Dedifferentiated amniotic fluid mesenchymal stem cell (primary cell): Measurements from ENCODE around the gene TLE4.
A peak's percentile ranks its signal among the peaks of the same experiment; 100 is the strongest.
"Not testable (repeated sequence)": the region's sequence is repeated elsewhere in the genome, so short reads cannot be mapped to it uniquely, and the experiment has no call there.

Experiments
- DNase-seq: peaks from one replicate; pipeline ENCODE4 v3.0.0-alpha.2; 2016; ENCODE audit errors: extremely low spot score

Gene TLE4

DNA sequence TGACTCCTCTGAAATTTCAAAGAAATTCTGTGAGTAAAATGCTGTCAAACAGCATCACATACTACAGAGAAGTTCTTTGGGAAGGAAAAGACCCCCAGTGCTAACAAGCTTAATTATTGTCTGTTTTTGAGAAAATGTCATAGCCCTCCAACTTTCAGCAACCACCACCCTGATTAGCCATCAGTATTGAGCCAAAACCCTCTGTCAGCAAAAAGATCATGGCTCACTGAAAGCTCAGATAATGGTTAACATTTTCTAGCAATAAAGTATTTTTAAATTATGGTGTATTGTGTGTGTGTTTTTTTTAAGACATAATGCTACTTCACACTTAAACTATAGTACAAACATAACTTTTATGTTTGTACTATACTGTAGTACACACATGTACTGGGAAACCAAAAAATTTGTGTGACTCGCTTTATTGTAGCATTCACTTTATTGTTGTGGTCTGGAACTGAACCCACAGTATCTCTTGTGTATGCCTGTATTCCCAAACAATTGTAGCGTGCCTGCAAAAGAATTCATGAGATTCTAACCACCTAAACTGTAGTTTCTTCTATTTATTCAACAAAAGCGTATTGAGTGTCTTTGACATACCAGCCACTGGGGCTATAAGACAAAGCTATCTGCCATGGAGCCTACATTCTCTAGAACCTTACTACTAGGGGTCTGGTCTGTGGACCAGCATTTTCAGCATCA lies 31.6 kb downstream of the TLE4 start:
- no peak for DNase-seq

DNA sequence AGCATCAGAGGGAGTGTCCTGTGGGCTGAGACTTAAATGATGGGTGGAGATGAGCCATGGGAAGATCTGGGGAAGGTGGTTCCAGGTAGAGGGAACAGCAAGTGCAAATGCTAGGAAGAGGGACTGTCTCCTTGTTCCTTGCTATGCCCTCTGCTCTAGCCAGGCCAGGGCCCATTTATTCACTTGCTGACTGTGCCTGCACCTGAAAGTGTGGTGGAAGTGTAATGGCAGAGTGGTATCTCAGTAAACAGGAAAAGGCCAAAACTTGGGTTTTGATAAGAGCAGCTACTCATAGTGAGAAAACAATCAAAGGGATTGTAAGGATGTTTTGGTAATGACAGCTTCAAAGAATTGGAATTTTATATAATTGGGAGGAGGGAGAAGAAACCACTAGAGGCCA lies 32.4 kb downstream of the TLE4 start:
- DNase-seq, result no peak

DNA sequence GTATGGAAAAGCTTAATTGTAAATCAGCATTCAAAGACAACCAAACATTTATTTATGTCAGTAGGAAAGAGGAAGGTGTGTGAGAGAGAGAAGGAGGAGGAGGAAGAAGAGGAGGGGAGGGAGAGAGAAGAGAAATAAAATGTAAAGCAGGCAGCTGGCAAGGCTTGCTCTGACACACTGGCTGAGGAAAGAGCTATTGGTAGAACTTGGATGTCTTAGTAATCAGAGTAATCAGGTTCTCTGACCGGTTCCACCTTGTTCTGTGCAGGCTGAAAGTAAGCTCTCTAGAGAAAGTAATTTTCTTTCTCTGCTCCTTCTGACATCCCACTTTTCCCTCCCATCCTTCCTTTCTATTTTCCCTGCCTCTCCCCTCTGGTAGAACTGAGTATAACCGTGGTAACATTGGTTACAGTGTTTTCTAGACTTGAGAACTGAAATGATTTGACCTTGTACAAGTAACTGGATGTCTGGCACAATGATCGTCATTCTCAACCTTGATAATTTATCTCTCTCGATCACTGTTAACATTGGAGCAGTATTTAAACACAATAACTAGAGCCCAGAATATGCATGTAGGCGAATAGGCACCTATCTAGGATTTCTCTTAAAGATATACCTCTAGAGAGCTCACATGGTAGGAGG lies 33.3 kb downstream of the TLE4 start:
- DNase-seq, result no peak

DNA sequence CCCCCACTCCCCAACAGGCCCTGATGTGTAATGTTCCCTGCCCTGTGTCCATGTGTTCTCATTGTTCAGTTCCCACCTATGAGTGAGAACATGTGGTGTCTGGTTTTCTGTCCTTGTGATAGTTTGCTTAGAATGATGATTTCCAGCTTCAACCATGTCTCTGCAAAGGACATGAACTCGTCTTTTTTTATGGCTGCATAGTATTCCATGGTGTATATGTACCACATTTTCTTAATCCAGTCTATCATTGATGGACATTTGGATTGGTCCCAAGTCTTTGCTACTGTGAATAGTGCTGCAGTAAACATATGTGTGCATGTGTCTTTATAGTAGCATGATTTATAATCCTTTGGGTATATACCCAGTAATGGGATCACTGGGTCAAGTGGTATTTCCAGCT lies 34.8 kb downstream of the TLE4 start:
- DNase-seq, result not testable (repeated sequence)

DNA sequence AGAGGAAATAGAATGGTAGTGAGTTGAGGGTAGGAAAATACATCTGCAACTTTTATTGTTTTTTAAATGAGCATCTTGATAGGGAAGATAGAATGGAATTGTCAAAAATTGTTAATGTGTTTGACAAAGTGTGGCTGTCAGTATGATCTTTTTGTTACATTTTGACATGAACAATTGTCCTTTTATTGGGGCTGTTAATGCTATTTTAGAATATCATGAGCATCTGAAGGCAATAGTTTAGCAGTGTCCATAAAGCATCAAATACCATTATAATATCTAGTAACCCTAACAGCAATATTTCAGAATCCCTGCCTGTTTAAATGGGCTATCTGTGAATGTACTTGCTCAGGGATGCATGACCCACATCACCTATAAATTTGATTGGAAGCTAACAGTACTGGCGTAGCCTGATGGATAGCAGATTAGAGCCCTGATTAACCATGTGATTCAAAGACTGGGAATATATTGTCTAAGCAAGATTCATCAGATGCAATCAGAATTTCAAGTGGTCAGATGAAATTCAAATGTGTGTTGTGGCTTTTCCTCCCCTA lies 37.8 kb downstream of the TLE4 start:
- no peak for DNase-seq

DNA sequence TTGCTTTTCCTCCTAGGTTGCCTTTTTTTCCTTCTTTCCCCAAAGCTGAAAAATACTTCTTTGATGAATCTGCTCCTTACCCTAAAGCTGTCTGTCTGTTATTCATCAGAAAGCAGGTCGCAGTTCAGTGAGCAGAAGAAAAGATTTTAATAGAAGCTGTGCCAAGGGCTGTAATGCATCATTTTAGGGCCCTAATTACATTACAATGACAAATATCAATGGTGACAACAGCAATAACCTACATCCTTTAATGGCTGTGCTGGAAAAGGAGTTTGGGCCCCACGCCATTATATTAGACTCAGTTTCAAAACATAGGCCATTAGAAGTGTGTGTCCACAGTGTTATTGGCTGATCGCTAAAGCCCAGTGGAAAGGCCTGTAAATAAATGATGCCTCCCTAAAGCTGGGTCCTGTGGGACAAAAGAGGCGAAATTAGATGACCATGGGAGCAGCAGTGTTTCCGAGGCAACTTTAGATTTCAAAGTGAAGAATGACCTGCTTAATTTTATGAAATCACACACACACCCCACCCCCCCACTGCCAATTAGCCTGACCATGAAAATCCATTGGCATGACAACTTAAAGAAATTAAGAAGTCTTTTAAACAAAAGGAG lies 38.4 kb downstream of the TLE4 start:
- peak; percentile 72 for DNase-seq

DNA sequence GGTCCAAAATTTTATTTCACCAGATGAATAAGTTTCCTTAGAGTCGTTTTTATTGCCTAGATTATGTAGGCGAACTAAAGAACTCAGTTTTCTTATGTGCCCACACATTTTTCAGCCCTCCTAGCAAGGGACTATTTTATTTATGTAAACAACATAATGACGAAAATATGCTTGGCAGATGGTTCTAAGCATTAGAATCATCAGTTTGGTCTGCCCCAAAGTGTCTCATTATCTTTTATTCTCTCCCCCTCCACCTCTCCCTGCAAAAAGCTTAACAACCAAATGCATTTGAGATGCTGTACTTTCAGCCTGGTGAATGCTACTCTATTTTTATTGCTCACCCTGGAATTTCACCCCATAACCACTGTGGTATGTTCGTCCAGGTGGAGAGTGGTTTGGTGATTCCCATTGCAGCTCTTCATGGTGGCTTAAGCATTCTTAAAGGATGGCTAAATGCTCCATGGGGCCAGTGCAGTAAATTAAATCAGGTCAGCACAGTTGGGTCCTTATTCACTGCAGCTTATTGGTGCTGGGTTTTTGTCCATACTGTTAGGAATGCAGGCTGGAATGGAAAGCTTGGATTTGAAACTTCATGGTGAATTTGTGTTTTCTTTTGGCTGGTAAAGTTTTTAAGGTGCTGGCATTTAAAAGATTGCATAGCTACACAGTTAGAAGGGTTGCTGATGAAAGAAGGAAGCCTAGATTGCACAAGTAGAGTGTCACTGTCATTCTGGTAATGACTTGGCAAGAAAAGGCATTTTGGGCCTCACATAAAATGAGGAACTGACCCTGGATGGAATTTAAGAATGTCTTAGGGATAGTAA lies 39.2 kb downstream of the TLE4 start:
- peak; percentile 66 for DNase-seq

DNA sequence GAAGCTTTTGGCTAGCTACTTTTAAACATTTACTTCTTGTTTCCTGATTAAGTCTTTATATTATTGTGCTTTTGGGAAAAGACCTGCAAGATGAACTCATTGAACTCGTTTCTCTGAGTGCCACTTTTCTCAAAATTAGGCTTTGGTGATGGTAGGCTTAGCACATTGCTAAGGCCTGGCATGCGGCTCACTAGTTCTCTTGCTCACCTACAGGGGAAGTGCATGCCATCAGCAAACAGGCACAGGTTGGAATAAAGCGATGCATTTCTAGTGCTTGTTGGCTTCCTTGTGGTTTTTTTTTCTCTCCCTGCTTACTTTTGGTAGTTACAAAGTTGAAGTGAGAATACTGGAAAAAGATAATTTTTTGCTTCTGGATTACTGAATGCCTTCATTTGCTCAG lies 41.4 kb downstream of the TLE4 start:
- DNase-seq, result no peak

DNA sequence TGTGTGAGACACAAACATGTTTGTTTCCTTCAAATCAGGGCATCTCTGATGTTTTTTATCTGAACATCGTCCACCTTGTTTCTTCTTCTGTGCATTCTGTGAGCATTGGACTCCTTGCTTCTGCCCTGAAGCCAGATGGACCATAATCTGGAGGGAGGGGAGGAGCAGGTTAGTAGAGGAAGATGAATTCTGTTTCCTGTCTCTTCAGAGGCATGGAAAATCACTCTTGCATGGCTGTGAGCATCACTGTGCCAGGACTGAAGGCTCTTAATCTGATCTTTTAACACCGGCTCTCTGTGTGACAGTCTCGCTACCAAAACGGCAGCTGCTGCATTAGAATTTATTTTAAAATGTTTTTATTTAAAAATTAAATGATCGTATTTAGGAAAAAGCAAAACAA lies 43.3 kb downstream of the TLE4 start:
- no peak for DNase-seq

DNA sequence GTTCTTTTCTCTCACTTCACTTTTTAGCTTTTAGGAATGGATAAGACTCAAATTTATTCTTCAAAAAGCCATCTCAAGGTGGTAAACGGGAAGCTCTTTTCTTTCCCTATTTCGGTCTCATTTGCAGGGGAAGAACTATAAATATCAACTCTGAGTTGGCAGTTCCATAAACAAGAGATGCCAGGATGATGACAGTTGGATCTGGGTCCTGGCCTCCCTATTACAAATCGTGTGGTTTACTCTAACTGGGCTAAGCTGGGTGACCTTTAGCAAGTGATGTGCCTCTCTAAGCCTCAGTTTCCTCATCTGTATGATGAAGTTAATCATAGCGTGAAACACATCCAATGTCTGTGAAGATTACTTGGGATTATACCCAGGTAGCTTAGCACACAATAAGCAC lies 44.2 kb downstream of the TLE4 start:
- DNase-seq, result no peak

DNA sequence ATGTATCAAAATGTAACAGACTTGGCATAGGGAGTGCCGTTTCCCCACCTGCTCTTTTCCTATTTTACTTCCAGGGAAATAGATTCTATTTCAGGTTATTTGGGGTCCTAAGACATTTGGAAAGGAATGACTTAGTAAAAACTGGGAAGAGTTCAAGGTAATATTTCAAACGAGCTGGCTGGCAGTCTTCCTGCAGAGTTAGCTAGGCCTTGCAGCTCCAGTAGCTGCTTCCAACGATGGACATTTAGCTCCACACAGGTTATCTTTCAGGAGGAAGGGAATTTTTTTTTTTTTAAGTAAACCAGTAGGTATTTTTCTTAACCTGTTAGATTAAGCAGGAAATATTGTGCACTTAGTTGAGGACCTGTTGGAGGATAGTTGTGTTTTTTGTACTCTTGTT lies 45.2 kb downstream of the TLE4 start:
- no peak for DNase-seq

DNA sequence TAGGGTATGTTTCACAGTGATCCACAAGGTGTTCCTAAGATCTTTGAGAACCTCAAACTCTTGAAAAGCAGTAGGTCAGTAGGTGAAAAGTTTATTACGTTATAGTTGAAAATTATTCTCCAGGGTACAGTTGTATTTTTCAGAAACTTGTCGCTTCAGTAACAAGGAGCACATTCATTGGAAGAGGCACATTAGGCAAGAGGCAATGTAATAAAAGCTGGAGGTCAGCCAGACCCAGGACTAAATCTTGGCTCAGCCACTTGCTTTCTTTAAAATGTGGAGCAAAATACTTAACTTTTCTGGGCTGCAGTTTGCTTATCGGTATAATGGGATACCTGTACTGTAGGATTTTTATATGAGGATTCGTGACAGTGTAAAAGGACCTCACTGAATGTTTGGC lies 45.6 kb downstream of the TLE4 start:
- peak; percentile 44 for DNase-seq

DNA sequence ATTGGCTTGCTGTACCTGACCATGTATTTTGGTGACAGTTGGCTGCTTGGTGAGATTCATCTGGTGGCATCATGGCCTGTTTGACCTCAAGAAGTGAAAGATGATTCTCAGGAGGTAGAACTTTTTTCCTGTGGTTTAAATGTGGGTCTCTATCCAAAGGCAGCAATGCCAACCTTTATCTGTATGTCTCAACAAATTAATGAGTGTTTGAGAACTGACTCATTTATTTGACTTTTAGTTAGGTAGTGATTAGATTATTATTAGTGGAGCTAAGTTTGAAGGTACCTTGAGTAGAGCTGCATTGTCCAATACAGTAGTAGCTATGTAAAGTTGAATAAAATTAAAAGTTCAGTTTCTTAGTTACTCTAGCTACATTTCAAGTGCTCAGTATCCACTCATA lies 48.2 kb downstream of the TLE4 start:
- DNase-seq, result no peak

DNA sequence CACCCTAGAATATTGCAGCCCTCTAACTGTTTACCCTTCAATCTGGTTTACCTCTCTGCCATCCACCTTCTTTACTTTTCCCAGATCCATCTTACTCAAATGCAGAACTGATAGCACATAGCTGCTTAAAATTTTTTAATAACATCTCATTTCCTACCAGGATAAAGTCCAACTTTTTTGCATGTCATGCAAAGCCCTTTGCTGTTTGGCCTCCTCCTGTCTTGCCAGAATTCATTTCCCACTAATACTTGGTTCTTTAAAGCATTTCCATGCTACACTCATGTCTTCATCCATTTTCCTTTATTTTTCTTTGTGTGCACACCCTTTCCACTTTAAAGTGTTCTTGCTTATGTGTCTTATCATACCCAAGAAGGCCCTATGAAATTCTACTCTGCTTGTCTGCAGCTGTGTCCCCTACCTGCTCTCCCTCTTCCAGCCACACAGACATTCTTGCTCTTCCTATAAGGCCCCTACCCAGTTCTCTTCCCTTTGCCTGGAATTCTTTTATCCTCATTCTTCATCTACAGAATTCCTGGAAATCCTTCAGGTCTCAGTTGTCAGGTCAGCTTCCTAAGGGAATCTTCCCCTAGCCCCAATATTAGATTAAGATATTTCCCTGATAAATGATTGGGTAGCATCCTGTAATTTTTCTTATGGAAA lies 50.3 kb downstream of the TLE4 start:
- DNase-seq, result no peak

DNA sequence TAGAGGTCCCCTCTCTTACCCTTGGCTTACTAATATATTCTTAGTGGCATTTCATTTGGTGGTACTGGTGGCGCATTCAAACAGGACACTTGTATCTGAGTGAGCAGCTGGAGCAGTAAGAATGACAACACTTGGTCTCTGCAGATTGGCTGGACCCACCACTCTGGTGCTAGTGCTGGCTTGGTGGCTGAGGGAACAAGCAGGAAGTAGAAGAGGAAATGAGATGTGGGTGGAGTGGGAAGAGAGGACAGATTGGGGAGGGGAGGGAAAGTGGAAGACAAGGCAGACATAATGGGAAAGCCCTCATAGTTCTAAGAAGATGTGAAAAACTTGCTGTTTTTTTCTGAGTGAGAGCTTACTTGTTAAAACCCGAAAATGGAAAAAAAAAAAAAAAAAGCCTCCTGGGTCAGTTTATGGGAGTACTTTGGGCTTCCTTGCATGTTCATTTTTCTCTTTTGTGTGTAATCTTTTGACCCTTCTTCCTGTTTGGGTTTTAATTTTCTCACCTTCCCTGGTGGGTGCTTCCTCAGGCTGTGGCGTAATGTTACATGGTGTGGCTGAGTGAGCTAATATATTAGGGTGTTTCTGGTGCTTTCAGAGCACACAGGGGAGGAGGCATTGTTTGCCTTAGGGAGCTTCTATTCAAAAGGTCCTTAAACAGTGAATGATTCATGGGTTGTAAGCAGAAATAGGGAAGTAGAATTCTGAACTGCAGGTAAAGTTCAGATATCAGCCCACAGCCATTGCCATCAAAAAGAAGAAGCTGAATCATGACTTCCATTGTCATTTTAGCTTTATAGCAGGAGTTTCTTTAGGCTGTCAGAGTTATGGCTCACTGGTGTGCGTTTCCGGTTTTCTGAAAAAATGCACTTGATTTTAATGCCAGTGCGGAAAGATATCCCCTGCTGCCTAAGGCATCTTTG lies 52.3 kb downstream of the TLE4 start:
- DNase-seq, result no peak

DNA sequence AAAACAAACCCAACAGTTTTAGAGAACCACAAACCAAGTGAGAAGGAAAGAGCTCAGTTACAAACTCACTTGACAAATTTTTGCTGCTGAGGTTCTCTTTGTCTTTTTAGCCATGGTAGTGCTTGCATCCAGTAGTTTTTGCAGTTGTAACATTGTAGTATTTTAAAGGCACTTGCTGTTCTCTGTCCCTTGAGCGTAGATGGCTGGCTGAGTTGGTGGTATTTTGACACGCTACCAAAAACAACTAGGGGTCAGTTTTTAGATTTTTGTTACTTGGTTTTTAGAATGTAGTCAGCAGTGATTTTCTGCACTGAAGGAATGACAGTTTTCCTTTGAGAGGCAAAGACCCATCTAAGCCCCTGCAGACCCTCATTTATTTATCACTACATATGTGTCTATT lies 58.0 kb downstream of the TLE4 start:
- DNase-seq, result no peak

DNA sequence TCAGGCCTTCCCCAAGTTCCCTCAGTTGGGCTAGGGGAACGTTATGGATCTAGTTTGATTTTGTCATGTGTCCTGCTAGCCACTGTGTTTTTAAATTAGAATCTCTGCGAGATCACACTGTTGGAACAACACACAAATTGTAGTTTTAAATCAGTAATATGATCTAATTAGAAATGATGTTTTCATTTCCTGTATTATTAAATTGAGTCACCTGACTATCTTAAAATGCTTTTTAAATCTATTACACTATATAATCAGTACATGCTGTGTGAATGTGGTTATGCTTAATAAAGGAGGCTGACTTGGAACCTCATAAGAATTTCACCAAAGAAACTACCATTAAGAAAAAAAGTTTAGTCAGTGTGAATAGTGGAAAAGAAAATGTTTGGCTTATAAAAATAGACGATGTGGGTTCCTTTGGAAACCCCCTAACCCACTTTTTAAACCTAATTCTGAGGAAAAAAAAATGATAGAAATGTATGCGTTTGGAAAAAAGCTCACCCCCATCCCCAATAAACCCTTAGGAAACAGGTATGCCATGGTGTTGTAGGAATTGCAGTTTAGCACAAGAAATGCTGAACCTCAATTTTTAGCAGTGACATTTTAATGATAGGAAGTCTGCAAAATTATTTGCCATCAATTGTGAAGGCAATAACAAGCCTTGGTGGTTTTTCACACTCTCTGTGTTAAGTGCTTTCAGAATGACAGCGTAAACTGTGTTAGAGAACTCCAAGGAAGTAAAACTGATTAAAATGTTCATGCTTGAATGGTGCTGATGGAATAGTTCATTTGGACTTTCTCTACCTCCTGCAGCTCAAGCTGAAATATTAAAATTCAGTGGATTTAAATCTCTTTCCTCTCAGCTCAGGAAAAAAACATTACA lies 59.0 kb downstream of the TLE4 start:
- no peak for DNase-seq

DNA sequence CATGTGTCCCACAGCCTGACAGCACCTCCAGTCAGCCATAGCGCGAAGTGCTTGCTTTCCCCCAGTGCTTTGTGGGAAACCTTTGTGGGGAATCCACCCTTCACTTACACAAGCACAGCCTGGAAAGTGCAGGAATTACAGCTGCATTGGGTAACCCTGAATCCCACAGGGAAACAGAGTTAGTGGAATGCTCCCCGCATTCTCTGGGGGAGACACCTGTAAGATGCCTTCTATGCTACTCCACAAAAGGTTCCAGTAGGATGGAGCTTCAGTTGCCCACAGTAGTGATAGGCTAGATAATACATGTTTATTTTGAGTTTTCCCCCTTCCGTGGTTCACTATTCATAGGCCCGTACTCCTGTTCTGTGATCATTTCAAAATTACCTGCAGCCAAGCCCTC lies 60.3 kb downstream of the TLE4 start:
- no peak for DNase-seq

DNA sequence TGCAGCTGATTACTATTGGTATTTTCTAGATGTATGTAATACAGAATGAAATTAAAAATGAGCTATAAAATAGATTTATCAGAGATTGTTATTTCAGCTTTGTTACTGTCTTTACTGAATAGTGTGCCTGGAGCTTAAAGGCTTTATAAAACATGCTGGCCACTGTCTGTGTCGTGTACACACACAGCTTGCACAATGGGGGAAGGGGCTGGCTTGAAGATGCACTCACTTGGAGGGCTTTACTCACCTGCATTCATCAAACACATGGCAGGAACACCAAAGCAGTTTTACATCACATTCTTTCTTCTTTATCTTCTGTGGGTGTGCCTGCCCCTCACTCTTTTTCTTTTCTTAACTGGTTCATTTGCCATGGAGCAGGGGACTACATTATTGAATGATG lies 60.9 kb downstream of the TLE4 start:
- DNase-seq, result no peak

DNA sequence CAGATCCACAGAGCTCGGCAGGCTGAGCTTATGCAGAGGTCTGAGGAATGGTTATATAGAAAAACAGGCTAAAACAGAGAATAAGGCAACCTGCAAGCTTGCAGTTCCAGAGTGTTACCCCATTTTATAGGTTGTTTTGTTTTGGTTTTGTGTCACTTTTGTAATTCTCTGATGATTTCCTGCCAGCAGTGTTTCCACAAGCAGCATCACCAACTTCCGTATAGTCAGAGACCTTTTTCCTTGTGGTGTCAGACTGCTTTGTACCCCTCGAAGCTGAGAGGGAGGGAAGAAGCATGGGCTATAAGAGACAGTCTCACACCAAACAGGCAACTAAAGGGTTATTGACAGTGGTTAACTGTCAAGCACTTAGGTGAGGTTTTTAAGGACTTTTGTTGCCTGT lies 61.8 kb downstream of the TLE4 start:
- no peak for DNase-seq
